Measurements from ENCODE around the gene GDF10.
A peak's percentile ranks its signal among the peaks of the same experiment; 100 is the strongest.

Gene GDF10

GRCh38 chr10:47295411-47295810 lies 4.6 kb upstream of the GDF10 start:
- no peak for DNase-seq

DNA sequence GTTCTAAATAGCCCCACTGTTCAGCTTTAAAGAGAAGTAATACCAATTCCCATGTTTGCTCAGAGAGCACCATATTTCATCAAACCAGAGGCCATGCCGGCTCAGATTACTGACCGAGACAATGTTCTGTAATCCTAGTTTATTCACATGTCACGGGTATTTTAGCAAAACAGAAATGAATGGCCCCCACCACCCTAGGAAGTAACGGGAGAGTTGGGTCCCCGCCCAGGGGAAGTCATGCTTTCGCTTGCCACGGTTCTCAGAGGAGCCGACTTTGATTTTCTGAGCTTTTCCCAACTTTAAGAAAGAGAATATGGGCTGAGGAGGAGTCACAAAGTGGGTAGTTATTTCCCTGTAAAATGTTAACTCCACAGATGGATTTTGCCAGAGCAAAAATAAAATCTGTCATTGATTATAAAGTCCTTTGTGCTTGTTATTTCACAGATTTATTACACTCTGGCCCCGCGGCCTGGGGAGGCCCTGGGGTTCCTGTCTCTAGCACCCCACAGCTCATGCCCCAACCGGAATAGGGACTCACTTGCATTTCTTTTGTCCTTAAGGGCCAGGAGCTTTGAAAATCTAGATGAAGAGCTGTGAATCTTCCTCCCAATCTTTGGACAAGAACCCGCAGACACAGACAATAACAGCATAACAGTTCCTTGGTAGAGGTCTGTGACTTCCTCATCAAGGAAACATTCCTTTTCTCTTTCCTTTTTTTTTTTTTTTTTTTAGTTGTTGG lies 3.7 kb upstream of the GDF10 start:
- DNase-seq = no peak

- no peak for DNase-seq
Measured at GRCh38 chr10:47296941-47297340, 3.1 kb upstream of the GDF10 start.

- no peak for DNase-seq
Measured at GRCh38 chr10:47297866-47298540, 2.0 kb upstream of the GDF10 start.

DNA sequence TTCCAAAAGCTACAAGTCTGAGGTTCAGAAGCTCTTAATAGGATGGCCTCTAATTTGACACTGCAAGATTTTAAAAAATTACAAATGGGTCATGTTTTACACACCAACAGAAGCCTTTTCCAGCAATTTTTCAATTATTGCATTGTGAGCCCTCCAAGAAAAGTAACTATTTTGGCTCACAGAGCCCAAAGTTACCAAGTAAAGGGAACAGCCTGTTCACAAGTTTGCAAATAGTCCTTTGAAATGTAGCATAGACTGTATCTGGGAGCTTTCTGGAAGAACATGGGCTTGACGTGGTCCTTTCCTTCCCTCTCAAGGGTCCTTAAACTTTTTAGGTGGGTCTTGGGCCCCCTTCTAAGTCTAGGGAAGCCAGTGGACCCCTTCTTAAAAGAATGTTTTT lies 1.3 kb upstream of the GDF10 start:
- no peak for DNase-seq

GRCh38 chr10:47300429-47300931 lies 483 bp downstream of the GDF10 start:
- DNase-seq = no peak

DNA sequence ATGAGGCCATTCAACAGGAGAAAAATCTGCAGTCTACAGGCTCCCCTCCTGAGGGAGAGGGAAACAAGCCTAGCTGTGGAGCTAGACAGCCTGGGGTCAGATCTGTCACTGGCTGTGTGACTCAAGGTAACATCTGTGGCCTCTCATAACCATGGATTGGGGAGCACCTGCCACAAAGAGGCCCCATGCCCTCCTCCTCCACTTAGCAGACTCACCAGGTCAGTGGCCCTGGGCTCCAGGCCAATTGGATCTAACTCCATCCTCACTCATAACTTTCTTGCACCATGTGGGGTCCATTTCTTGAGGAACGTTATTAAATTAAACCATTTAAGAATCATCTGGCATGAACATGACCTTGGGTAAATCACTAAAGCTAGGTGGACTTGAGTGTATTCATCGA lies 1.8 kb downstream of the GDF10 start:
- no peak for DNase-seq

GRCh38 chr10:47303105-47303504 lies 3.1 kb downstream of the GDF10 start:
- no peak for DNase-seq

- no peak for DNase-seq
Measured at GRCh38 chr10:47303866-47304265, 3.9 kb downstream of the GDF10 start.

GRCh38 chr10:47305566-47305965 lies 5.6 kb downstream of the GDF10 start:
- DNase-seq = no peak

DNA sequence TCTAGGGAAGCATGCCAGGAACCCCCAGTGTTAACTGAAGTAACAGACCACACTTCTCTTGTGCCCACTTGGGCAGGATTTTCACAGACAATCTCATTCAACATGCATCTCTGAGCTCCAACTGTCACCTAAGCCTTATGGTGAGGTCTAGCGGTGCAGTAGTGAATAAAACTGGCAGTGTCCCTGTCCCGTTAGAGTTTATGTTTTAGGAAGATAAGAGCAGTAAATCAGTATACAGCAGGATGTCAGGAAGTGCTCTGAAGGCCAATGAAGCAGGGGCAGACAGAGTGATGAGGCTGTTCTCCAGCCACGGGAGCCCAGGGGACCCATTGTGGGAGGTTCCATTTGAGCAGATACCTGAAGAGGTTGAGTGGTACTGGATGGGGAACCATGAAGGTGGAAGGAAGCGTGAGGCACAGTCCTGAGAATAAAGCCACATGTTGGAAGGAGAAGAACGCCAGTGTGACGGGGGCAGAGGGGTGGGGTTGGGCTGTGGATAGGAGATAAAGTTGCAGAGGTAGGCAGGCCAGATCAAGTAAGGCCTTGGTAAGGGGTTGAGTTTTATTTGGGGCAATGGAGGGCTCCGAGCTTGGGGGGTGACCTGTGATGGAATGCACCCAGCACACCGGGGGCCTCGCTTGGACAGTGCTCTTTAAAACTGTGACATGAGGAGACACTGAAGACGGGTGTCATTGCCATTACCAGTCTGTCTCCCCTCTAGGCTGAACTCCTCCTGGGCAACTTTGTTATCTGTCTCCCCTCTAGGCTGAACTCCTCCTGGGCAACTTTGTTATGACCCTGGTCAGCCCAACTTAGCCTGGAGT lies 6.6 kb downstream of the GDF10 start:
- DNase-seq = no peak

DNA sequence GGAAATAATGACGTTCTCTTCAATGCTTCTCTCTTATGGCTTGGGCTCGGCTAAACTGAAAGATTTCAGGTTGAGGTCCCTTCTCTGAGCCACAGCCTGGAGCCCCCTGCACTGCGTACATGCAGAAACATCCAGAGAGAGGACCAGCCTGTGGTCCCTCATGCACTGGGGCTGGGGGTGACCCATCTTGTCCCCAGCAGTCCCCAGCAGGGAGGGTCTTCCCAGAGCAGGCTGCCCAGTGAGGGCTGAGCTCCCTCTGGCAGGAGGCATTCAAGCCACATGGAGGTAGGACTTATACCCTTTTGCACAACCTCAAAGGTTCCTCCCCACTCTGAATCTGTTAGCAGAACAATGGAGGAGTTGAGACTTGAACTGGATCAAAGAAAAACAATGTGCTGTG lies 7.4 kb downstream of the GDF10 start:
- no peak for DNase-seq

DNA sequence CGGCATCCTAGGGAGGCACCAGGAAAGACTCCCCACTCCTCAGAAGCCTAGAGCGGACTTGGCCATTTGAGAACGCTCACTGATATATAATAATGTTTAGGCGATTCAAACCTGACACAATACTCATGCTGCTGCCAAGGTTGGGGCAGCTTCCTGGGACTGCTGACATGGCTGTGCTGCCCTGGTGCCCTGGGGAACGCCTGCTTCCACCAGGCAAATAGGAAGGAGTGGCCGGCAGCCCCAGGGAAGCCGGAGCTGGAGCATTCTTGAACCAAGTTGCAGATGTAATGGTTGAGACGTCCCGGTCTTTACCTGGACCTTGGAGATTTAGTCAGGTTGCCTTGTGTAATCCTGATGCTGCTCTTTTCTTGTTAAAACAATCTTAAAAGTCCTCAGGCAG lies 8.8 kb downstream of the GDF10 start:
- DNase-seq = no peak

- DNase-seq = no peak
Measured at GRCh38 chr10:47309408-47310089, 9.6 kb downstream of the GDF10 start.

GRCh38 chr10:47310090-47310505 lies 10.1 kb downstream of the GDF10 start:
- DNase-seq = no peak

DNA sequence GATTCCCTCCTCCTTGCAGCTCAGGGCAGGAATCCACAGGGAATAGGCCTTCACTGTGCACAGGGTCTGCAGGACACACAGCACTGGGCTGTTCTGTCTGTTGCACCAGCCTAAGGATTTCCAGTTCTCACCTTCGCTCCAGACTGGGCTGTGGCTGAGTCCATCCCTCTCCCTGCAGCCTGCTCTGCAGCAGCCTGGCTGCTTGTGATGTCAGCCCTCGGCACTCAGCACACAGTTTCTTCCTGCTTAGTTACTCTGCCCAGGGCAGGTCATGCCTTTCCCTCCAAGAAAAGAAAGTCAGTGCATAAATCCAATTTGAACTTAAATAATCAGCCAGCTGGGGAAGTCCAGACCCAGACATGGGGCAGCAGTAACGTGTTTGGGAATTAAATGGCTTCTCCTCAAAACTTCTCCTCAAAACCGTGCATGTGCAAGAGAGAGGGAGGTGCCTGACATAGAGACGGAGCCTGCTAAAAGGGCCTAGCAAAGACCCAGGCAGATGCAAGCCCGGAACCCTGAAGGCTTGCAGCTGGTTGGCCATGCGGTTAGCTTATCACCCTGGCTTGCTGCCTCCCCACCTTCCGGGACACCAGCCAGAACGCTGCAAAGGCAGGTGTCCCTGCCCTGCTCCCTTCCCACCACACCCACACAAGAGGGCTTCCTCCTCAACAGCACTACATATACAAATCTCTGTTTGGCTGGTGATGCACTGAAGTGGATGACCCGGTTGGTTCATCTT lies 11.4 kb downstream of the GDF10 start:
- no peak for DNase-seq

- DNase-seq = peak; percentile 19
Measured at GRCh38 chr10:47311932-47312662, 12.1 kb downstream of the GDF10 start.

DNA sequence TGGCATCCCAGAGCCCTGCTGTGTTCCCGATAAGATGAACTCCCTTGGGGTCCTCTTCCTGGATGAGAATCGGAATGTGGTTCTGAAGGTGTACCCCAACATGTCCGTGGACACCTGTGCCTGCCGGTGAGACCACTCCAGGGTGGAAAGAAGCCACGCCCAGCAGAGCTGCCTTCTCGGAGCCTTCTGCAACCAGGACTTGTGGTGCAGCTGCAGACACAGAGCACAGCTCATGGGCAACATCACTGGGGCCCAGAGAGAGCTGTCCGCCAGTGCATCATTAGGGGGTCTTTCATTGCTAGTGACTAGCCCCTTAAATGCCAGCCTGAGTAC lies 12.6 kb downstream of the GDF10 start:
- DNase-seq = no peak

GRCh38 chr10:47314416-47314970 lies 14.5 kb downstream of the GDF10 start:
- no peak for DNase-seq

- no peak for DNase-seq
Measured at GRCh38 chr10:47315421-47315820, 15.4 kb downstream of the GDF10 start.

GRCh38 chr10:47316131-47316530 lies 16.1 kb downstream of the GDF10 start:
- DNase-seq = no peak
